Measurements from ENCODE around the gene ARHGEF10L.

The ARHGEF10L gene

GRCh38 chr1:17696417-17697301, 157.2 kb downstream of the ARHGEF10L start:
- Mint-ChIP-seq H3K4me3 (no peak overlapping the region), H3K27me3 (no peaks in the 10 kb centered on the region), H3K36me3 (ENCODE audit: low read depth) (peaks cover 73% of the 10 kb centered on the region), H3K27ac (no peak overlapping the region), H3K9me3 (no peaks in the 10 kb centered on the region), H3K4me1 (ENCODE audit: low read depth) (peaks cover 33% of the 10 kb centered on the region)
- intact Hi-C loops (cut with micrococcal nuclease): no loop called here

- no peak overlapping the region for H3K4me3 Mint-ChIP-seq
- no peaks in the 10 kb centered on the region for H3K27me3 Mint-ChIP-seq
- H3K9me3 Mint-ChIP-seq: no peaks in the 10 kb centered on the region
- H3K36me3 Mint-ChIP-seq (ENCODE audit: low read depth): peaks cover 65% of the 10 kb centered on the region
- intact Hi-C loops (cut with micrococcal nuclease): no loop called here
- H3K4me1 Mint-ChIP-seq (ENCODE audit: low read depth): peaks cover 33% of the 10 kb centered on the region
- no peak overlapping the region for H3K27ac Mint-ChIP-seq
Observed at GRCh38 chr1:17697458-17697857, 158.0 kb downstream of the ARHGEF10L start.

- intact Hi-C loops (cut with micrococcal nuclease): no loop called here
- Mint-ChIP-seq H3K27me3 (peaks cover 1% of the 10 kb centered on the region), H3K36me3 (ENCODE audit: low read depth) (peaks cover 44% of the 10 kb centered on the region), H3K9me3 (no peaks in the 10 kb centered on the region), H3K4me1 (ENCODE audit: low read depth) (peaks cover 24% of the 10 kb centered on the region), H3K4me3 (no peak overlapping the region), H3K27ac (no peak overlapping the region)
Observed at GRCh38 chr1:17699581-17699980, 160.1 kb downstream of the ARHGEF10L start.

- H3K27me3 Mint-ChIP-seq: peaks cover 13% of the 10 kb centered on the region
- intact Hi-C loops (cut with micrococcal nuclease): no loop called here
- peaks cover 12% of the 10 kb centered on the region for H3K4me1 Mint-ChIP-seq (ENCODE audit: low read depth)
- H3K4me3 Mint-ChIP-seq: no peak overlapping the region
- H3K27ac Mint-ChIP-seq: no peak overlapping the region
- peaks cover 28% of the 10 kb centered on the region for H3K36me3 Mint-ChIP-seq (ENCODE audit: low read depth)
- H3K9me3 Mint-ChIP-seq: no peaks in the 10 kb centered on the region
Observed at GRCh38 chr1:17700945-17701810, 161.7 kb downstream of the ARHGEF10L start.

GRCh38 chr1:17704176-17704575, 164.7 kb downstream of the ARHGEF10L start:
- no peak overlapping the region for H3K4me3 Mint-ChIP-seq
- H3K9me3 Mint-ChIP-seq: no peaks in the 10 kb centered on the region
- peaks cover 25% of the 10 kb centered on the region for H3K27me3 Mint-ChIP-seq
- no peak overlapping the region for H3K27ac Mint-ChIP-seq
- no peaks in the 10 kb centered on the region for H3K4me1 Mint-ChIP-seq (ENCODE audit: low read depth)
- H3K36me3 Mint-ChIP-seq (ENCODE audit: low read depth): no peaks in the 10 kb centered on the region
- intact Hi-C loops (cut with micrococcal nuclease): no loop called here

- Mint-ChIP-seq H3K9me3 (no peaks in the 10 kb centered on the region), H3K4me3 (no peak overlapping the region), H3K27me3 (peaks cover 31% of the 10 kb centered on the region), H3K36me3 (ENCODE audit: low read depth) (no peaks in the 10 kb centered on the region), H3K4me1 (ENCODE audit: low read depth) (no peaks in the 10 kb centered on the region), H3K27ac (no peak overlapping the region)
- intact Hi-C loops (cut with micrococcal nuclease): no loop called here
Observed at GRCh38 chr1:17706445-17706844, 166.9 kb downstream of the ARHGEF10L start.

GRCh38 chr1:17709981-17710380, 170.5 kb downstream of the ARHGEF10L start:
- Mint-ChIP-seq H3K9me3 (no peaks in the 10 kb centered on the region), H3K27ac (no peak overlapping the region), H3K36me3 (ENCODE audit: low read depth) (no peaks in the 10 kb centered on the region), H3K27me3 (peaks cover 31% of the 10 kb centered on the region), H3K4me3 (no peak overlapping the region), H3K4me1 (ENCODE audit: low read depth) (no peaks in the 10 kb centered on the region)
- intact Hi-C loops (cut with micrococcal nuclease): no loop called here

GRCh38 chr1:17710889-17711576, 171.5 kb downstream of the ARHGEF10L start:
- Mint-ChIP-seq H3K4me1 (ENCODE audit: low read depth) (no peaks in the 10 kb centered on the region), H3K36me3 (ENCODE audit: low read depth) (no peaks in the 10 kb centered on the region), H3K27me3 (peaks cover 21% of the 10 kb centered on the region), H3K27ac (no peak overlapping the region), H3K4me3 (no peak overlapping the region), H3K9me3 (no peaks in the 10 kb centered on the region)
- intact Hi-C loops (cut with micrococcal nuclease): no loop called here

- Mint-ChIP-seq H3K36me3 (ENCODE audit: low read depth) (no peaks in the 10 kb centered on the region), H3K9me3 (no peaks in the 10 kb centered on the region), H3K4me1 (ENCODE audit: low read depth) (no peaks in the 10 kb centered on the region), H3K4me3 (no peak overlapping the region), H3K27me3 (peaks cover 16% of the 10 kb centered on the region), H3K27ac (no peak overlapping the region)
- intact Hi-C loops (cut with micrococcal nuclease): no loop called here
Observed at GRCh38 chr1:17711577-17711910, 172.0 kb downstream of the ARHGEF10L start.

GRCh38 chr1:17711941-17712340, 172.4 kb downstream of the ARHGEF10L start:
- Mint-ChIP-seq H3K27ac (no peak overlapping the region), H3K36me3 (ENCODE audit: low read depth) (no peaks in the 10 kb centered on the region), H3K4me1 (ENCODE audit: low read depth) (no peaks in the 10 kb centered on the region), H3K4me3 (no peak overlapping the region), H3K9me3 (no peaks in the 10 kb centered on the region), H3K27me3 (peaks cover 15% of the 10 kb centered on the region)
- intact Hi-C loops (cut with micrococcal nuclease): no loop called here

- H3K9me3 Mint-ChIP-seq: no peaks in the 10 kb centered on the region
- no peak overlapping the region for H3K27ac Mint-ChIP-seq
- no peaks in the 10 kb centered on the region for H3K4me1 Mint-ChIP-seq (ENCODE audit: low read depth)
- intact Hi-C loops (cut with micrococcal nuclease): no loop called here
- H3K27me3 Mint-ChIP-seq: peaks cover 12% of the 10 kb centered on the region
- H3K36me3 Mint-ChIP-seq (ENCODE audit: low read depth): no peaks in the 10 kb centered on the region
- no peak overlapping the region for H3K4me3 Mint-ChIP-seq
Observed at GRCh38 chr1:17713993-17714392, 174.5 kb downstream of the ARHGEF10L start.

- H3K27ac Mint-ChIP-seq: no peak overlapping the region
- H3K36me3 Mint-ChIP-seq (ENCODE audit: low read depth): no peaks in the 10 kb centered on the region
- H3K9me3 Mint-ChIP-seq: no peaks in the 10 kb centered on the region
- intact Hi-C loops (cut with micrococcal nuclease): no loop called here
- no peak overlapping the region for H3K4me3 Mint-ChIP-seq
- no peaks in the 10 kb centered on the region for H3K4me1 Mint-ChIP-seq (ENCODE audit: low read depth)
- H3K27me3 Mint-ChIP-seq: peaks cover 9% of the 10 kb centered on the region
Observed at GRCh38 chr1:17717594-17718535, 178.4 kb downstream of the ARHGEF10L start.

GRCh38 chr1:17719874-17720273, 180.4 kb downstream of the ARHGEF10L start:
- Mint-ChIP-seq H3K27me3 (peaks cover 20% of the 10 kb centered on the region), H3K27ac (no peak overlapping the region), H3K4me3 (no peak overlapping the region), H3K36me3 (ENCODE audit: low read depth) (no peaks in the 10 kb centered on the region), H3K9me3 (no peaks in the 10 kb centered on the region), H3K4me1 (ENCODE audit: low read depth) (no peaks in the 10 kb centered on the region)
- intact Hi-C loops (cut with micrococcal nuclease): no loop called here
